NCI-H446 treated with DMSO at 0.1 percent for 48 hours (cell line): ENCODE results near the gene AMOTL2.

Experiments
- DNase-seq: peaks from one replicate; lab custom pipeline; 2025; lab: John Stamatoyannopoulos, UW

AMOTL2 gene

DNA sequence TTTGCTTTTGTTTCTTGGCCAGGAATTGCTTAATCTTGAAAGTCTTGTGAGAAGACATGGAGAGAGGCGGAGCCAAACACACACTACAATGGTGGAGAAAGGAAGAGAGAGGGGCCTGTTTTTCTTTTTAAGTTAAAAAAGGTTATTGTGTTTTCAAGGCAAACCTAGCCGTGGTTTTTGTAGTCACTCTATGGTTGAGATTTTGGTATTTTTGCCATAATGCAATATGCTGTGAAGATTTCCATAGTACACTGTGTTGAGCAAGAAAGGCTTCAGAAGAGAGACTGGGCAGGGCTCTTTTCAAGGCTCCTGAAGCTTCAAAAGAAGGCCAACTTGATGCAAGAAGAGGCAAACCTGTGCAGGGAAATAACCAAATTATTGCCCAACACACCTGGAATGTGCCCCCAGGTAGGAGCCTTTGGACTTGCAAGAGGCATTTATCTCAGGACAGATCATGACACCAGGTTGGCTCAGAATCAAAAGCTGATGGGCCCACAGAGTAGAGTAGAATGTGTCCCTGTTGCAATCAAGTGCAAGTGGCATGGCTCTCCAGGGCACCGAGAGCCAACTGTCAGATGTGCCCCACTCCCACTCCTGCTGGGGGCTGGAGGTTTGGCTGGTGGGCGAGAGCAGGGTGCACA, 22.1 kb downstream of the AMOTL2 start:
- DNase-seq, result no peak

DNA sequence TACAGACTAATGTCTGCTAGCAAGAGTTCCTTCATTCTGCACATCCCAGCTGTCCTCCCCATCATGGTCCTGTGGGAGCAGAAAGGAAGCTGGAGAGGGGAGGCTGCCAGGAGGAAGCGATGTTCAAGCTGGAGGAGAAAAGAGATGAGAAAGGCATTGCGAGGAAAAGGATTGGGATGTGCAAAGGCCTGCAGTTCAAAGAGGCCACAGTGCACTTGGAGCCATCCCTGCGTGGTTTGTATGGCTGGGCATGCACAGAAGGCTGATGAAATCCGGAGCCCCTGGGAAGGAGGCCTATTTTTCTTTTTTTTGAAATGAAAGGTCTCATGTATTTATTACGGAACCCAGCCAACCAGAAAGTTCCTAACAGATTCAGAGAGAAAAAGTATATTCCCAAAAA, 22.8 kb downstream of the AMOTL2 start:
- DNase-seq, result no peak

DNA sequence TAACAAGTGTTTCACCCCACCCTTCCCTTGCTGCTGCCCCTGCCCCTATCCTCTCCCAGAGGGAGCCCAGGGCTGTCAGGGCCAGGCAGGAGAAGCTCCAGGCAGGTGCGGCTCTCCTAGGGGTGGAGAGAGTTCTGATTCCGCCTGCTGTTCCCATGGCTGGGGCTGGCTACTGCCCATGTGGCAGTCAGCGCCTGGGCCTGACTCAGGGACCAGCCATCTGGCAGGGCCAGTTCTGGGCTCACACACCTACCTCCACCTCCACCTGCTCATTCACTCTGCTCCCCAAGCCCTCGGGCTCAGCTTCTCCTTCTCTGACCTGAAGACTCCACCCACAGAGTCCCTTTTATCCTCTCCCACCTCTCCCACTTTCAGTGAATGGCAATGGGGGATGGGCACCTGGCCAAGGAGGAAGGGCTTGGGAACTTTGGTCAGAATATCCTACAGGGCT, 23.4 kb downstream of the AMOTL2 start:
- DNase-seq, result no peak

DNA sequence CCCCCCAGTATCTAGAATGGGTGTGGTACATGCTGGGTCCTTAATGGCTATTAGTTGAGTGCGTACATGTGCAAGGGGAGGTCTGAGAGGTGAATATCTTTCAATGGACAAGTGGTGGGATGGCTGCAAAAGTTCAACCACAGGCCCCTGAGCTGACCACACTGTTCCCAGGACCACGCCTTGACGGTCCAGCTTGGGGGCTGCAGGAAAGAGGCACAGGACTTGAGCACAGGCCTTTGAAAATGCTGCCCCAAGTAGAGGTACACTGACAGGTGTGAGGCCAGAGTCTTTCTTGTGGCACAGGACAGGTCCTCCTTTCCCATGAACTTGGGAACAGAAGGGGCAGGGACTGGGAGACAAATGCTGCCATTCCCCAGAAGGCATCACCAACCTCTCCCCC, 24.0 kb downstream of the AMOTL2 start:
- no peak for DNase-seq

DNA sequence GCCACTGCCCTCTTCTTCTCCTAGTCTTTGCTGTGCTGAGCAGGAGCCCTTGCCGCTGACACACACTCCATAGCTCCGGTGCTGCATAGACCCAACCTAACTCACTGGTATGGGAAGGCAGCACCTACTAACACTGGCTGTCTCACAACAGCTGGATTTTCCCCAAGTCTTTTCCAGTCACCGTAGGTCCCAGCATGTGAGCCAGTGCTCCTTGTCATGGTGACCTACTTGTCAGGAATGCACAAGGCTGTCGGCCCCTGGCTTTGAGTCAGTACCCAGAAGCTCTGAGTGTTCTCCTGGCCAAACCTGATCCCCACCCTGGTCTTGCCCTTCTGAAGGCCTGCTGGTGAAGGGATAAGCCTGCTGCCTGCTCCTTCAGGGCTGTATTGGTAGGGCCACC, 25.7 kb downstream of the AMOTL2 start:
- no peak for DNase-seq

DNA sequence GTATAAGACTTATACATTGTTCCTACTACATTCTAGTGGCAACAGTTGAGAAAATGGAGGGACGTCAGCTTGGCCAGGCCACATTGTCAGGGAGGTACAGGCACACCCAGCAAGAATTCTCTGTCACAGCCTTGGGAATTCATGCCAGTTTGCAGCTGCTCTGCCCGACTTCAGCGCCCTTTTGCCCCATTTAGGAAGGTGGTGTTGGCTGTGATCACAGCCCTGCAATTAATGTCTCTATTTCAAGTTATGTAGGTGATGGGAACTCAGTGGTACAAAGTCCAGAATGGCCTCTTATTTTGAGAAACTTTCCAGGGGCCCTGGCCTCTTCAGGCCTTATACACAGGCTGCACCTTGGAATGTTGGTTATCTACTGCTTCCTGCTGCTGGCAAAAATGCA, 26.7 kb downstream of the AMOTL2 start:
- no peak for DNase-seq

DNA sequence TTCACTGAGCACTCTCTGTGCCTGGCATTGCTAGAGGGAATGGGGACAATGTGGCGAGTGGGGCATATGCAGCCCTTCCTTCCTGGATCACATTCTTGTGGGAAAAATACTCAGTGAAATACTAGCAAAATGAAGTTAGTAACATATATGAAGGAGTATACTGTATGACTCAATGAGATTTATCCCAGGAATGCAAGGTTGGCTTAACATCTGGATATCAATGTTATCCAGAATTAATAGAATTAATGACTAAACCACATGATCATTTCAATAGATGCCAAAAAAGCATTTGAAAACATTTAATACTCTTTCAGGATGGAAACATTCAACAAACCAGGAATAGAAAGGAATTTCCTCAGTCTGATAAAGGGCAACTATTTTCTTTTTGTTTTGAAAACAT, 27.5 kb downstream of the AMOTL2 start:
- no peak for DNase-seq

DNA sequence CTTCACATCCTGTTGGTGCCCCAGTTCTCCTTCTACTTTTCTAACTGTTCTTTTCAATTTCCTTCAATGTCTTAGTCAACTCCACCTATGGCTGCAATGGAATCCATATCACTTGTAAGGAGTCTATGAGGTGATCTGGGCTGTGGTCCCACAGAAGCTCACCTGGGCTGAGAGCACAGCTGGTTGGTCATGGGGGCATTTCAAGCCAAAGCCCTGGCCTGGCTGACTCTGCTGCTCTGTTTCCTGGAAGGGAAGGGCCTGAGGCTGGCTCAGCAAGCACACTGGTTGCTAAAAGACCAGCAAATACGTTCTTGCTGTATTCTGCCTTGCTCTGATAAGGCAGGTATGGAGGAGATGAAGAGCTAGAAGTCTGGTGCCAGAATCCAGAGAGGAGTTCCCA, 29.0 kb downstream of the AMOTL2 start:
- DNase-seq, result no peak

DNA sequence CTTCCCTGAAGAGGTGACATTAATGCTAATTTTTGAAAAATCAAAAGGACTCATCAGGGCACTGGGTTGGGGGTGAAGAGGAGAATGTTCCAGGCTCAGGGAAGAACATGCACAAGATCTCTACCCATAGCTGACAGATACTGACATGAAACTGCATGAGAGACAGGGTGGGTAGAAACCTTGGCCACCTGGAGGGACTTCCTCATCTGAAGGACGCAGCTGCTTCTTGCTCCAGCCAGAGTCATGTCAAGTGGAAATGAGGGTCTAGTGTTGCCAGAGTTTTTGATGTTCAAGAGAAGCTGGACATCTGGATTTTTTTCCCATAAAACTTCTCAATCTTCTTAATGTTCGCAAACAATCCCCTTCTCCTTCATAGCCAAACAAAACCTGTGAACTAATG, 29.7 kb downstream of the AMOTL2 start:
- DNase-seq, result no peak

DNA sequence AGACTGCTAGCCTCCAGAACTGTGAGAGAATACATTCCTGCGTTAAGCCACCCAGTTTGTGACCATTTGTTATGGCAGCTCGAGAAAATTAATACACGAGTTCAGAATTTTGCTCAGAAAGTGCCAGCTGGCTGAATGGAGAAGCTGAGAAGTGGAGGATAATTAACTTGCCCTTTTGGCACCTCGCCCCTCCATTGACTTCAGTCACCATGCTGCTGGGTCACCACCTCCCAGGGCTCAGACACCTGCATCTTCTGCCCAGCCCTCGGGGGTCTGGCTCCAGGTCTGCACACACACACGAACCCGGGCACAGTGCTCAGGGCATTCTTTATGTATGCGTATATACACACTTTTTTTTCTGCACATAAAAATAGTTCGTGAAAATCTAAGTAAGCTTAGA, 32.0 kb downstream of the AMOTL2 start:
- peak; percentile 47 for DNase-seq

DNA sequence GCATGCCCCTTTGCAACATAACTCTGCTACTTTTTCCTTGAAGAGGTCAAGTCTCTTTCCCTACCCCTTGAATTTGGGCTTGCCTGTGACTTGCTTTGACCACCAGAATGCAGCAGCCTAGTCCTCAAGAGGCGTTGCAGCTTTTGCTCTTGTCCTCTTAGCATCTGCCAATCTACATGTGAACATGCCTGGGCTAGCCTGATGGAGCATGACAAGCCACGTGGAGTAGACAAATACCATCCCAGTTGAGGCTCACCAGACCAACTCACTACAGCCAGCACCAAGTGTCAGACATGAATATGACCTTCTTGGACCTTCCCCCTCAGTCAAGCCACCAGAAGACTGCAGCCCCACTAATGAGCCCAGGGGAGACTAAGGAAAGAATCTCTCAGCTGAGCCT, 32.9 kb downstream of the AMOTL2 start:
- peak; percentile 5 for DNase-seq

DNA sequence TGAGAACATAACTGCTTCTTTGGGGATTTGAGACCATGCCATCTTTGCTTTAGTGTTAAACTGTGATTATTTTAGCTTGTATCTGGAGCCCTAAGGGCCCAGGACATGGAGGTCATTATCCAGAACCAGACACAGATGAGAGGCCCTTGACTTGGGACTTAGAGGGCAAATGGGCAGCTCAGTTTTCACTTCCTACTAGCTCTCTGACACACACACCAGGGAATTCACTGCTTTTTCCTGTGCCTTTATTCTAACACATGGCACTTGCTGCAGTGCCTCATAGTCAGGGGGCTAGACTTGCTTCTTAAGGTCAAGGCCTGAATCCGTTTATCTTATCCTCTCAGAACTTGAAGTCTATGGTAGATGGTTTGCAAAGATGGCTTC, 33.3 kb downstream of the AMOTL2 start:
- no peak for DNase-seq

DNA sequence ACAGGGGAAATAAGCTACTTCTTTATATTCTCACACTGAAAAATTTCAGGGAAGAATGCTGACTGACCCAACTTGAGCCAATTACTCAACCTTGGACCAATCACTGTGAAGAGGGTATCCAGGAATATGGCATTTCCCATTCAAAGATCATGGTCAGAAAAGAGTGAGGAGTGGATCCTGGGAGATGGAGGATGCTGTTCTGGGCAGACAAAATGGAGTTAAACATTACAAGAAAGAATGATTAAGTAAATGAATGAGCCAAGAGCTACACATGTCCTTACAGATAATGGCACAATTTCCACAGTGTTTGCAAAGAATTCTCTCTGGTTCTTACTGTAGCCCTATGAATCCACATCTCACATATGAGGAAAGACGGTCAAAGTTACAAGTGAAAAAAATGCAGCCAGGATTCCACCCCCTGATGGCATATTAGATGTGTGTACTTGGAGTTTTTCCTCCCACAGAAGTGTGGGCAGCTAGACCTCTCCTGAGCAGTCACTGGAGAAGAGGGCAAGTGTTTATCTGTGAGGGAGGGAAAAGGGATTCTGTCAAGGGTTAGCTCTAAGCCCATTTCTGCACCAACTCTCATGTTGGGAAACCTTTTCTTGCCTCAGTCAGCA, 33.8 kb downstream of the AMOTL2 start:
- no peak for DNase-seq

DNA sequence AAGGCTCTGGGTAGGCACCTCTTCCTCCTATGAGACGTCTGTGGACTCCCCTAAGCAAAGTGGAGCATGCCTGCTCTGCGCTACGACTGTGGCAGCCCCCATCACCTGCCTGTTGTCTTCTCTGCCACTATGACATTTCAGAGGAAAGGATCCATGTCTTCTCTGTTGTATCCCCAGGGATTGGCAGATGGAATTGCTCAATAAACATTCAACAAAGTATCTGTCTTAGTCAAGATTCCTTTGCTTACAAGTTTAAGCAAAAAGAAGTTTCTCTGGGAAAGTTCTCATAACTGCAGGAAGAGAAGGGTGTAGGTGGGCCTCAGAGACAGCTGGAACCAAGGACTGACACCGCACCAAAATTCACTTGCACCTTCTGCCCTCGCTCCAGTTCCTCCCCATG, 34.3 kb downstream of the AMOTL2 start:
- no peak for DNase-seq

DNA sequence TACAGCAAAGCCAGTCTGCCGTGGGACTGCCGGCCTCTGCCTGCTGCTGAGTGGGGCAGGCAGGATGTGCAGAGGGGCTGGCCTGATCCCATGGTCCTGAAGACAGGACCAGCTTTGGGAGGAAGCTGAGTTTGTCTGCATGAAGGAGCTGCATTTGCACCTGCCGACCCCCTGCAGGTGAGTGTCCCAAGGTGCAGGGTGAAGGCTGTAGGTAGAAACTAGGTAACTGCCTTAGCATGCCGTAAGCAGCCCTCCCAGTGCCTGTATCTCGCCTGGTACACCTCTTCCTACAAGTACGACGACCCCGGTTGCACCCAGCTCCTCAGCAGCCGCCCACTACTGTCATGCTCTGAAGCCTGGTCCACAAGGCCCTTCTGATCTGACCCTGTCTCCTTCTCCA, 34.9 kb downstream of the AMOTL2 start:
- DNase-seq, result no peak

DNA sequence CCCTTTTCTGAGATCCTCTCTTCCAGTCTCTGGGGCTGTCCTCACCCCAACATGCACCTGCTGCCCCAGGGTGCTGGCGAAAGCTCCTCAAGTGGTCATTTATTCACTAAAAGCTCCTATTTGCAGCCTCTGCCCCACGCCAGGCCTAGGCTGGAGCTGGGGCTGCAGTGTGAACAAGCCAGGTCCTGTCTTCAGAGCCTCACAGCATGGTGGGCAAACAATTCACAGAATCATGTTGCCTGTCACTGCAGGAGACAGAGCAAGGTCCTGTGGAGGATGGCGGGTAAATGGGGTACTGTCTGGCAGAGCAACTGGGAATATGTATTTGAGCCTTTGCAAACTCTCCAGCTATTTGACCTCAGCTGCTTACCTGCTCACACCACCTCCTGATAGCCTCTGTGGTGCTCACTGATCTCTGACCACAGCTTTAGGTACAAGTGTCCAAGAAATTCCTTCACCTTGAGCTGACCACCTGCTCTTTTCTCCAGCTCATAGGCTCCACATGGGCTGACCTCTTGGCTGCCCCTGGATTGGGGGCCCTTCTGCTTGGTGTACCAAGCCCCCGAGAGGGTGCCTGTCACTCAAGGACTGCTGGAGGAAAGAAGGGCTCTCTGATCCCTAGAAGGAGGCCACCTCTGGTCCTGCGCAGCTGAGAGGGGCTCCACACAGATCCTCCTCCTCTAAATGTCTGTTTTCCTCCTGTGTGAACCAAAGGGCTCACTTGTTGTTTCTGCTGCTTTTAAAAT, 35.6 kb downstream of the AMOTL2 start:
- DNase-seq, result no peak

DNA sequence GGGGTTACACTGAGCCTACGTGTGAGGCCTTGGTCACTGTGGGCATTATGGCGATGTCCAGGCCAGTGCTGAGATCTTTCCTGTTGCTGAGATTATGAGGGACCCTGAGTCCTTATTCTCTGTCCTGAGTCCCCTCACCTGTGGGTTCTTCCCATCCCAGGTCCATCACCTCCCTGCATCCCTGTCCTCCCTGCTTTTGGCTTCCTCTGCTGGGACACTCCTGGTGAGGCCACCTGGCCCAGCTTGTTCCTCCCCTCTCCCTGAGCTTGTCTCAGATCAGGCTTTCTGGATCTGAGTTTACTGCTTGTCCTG, 36.1 kb downstream of the AMOTL2 start:
- DNase-seq, result no peak

DNA sequence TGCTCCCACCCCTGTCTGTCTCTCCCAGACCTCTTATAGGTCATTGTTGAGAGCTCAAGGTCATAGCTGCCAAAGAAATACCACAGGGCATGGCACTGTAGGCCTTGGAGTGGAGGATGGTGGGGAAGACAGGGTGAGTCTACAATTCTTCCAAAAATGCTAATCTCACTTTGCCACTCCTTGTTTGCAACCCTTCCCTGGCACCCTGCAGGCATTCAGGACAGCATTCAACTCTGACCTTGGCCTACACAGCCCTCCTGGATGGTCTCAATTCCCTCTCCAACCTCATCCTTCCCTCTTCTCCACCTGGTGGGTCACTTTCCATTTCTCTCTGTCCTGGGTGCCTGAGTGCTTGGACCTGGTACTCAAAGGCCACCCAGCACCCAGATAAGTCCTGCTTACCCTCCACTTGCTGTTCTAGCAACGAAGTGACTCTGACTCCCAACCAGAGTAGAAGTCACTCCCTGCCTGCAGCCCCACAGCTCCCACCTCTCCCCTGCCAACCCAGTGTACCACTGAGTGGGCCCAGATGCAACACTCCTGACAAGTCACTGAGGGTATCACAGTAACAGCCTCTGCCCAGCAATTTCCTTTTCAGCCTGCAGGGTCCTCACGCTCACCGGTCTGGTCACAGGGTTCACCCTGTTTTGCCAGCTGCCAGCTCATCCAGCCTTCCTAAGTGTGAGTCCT, 36.6 kb downstream of the AMOTL2 start:
- DNase-seq, result no peak

DNA sequence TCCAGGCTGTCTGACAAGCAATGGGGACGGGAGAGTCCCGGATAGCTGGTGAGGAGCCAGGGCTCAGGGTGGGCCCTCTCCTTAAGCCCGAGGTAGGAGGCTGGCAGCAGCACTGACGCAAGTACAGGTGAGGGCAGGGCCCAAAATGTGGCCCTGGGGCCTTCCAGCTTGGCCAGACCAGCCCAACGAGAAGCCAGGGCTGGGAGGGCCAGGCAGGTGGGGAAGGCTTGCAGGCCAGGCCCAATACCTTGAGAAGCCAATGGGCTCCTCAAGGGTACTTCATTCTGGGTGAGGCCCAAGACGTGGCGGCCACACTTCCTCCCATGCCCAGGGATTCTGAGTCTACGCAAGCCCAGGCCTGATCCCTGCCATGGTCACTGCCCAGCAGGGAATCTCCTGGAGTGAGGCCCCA, 37.2 kb downstream of the AMOTL2 start:
- no peak for DNase-seq

DNA sequence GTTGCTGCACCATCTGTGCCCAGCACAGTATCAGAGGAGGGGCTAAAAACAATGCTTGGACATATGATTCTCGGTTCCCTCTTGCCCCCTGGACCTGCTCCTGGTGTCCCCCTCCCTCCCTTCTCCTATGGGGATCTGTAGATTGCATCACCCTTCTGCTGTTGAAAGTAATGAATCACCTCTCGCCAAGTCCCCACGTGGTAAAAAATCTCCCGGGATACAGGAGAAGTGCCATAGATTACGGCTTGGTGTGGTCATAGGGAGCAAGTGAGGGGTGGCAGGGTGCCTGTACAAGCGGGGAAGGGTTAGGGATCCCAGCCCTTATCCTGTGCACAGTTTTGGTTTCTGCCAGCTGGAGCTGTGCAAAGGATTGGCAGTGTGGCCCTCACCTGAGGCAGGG, 37.7 kb downstream of the AMOTL2 start:
- no peak for DNase-seq

DNA sequence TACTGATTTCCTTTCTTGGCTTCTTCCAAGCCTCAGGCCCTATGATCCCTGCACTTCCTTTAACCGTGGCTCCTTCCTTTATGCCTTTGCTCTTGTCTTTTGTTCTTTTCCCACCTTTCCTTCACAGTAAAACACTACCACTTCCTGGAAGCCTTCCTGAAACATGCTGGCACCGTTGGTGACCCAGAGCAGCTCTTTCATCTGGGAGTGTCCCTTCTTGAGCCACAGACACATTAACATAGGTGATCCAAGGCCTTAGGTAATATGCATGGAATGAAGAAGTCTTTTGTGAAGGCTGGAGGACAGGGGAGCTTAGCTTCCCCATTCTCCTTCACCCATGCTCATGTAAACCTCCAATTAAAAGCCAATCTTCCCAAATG, 39.4 kb downstream of the AMOTL2 start:
- DNase-seq, result no peak

DNA sequence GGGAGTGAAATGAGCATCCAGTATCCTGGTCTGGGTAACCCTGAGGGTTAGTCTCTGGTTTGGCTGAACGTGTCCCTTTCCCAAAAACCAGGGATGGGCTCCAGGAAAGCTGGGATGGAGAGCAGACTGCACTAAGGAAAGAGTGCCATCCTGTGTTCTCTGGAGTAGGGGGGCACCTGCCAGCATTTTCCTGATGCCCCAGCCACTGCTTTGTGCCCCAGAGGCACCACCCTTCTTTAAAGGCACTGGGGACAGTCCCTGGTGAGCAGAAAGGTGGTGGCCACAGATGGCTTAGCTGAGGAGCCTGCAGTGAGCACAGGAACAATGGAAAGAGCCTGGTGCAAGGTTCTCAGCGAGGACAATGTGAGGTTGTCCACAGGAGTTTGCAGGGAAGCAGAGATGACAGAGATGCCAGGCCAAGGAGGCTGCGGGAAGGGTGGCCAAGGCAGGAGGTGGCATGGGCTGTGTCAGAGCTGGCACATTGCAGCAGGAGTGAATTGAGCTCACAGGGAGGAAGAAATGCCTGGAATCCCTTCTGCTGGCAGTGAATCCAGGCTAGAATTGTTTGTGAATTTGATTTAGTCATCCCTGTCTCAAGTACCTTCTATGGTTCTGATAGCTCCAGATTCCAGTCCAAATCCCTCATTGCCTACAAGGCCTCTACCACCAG, 39.9 kb downstream of the AMOTL2 start:
- DNase-seq, result no peak
